Limb (tissue), 2 donors: Measurements from ENCODE around the gene SEMA4C.
"Not testable (repeated sequence)": the region's sequence is repeated elsewhere in the genome, so short reads cannot be mapped to it uniquely, and the experiment has no call there.

Experiments
- DNase-seq, 2 donors: peaks; one replicate each; pipeline ENCODE4 v3.0.0-alpha.2; 2016; ENCODE audit errors: extremely low spot score in 2 of 2

Gene SEMA4C

GRCh38 chr2:96898641-96899412 lies 28.9 kb upstream of the SEMA4C start:
- DNase-seq = no peak

GRCh38 chr2:96898135-96898505 lies 28.2 kb upstream of the SEMA4C start:
- no peak for DNase-seq

GRCh38 chr2:96897491-96898134 lies 27.7 kb upstream of the SEMA4C start:
- no peak for DNase-seq

DNA sequence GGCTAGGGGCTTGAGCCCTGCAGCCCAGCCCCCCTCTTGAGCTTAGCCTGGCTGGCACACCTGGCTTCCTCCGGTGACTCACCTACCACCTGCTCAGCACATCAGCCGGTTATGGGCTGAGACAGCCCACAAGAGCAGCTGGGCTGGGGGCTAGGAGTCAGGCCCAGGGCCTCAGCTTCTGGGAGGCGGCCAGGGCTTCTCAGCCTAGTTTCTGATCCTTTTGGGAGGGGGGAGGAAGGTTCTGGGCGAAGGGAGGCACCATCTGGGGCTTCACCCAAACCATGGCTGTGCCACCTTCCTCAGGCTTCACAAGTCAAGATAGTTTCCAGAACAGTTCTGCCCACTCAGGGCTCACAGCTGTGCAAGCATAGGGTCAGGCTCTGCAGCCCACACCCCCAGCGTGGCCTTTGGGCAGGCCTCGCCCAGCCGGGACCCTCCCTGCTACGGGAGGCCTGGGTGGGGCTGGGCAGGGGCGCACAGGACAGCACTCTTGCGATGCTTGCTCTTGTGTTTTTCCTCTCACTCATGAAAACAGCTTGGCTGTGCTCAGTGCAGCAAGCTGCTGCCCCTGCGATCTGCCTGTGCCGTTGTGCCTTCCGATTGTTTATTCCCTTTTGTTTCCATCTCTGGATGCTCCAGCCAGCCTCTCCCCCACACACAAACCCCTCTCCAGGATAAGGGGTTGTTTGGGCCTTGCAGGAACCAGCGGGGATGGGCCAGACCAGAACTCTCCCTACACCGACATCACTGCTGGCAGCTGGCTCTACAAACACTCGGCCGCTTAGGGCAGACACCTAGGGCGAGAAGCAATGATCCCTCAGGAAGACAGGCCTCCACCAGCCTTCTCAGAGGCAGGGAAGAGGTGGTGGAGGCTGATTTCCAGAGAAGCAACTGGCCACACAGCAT lies 26.1 kb upstream of the SEMA4C start:
- DNase-seq = no peak

DNA sequence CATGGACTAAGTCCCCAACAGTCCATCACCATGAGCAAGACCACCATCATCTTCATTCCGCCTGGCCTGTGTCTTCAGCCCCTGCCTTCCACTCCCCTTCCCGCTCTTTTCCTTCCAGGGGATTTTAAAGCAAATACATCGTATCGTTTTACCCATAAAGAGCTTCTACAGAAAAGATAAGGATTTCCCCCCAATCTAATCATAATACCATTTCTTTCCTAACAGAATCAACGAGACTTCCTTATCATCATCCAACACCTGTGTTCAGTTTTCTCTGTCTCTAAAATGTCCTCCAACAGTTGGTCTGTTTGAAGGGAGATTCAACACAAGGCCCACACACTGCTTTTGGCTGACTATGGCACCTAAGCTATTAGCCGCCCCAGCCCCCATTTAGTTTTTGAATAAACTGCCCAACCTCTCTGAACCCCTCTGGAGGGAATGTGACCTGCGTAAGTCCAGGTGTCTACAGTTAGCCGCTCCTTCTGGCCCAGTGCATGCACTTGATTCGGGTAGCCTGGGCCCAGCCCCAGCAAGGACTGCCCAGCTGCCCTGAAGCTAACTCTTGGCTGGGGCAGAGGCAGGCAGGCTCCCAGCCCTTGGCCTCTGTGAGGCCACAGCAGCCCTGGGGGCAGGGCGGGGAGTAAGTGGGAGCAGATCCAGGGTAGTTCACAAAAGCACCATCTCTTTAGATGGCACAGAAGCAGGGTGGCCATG lies 25.3 kb upstream of the SEMA4C start:
- no peak for DNase-seq

GRCh38 chr2:96894151-96894531 lies 24.3 kb upstream of the SEMA4C start:
- no peak for DNase-seq

DNA sequence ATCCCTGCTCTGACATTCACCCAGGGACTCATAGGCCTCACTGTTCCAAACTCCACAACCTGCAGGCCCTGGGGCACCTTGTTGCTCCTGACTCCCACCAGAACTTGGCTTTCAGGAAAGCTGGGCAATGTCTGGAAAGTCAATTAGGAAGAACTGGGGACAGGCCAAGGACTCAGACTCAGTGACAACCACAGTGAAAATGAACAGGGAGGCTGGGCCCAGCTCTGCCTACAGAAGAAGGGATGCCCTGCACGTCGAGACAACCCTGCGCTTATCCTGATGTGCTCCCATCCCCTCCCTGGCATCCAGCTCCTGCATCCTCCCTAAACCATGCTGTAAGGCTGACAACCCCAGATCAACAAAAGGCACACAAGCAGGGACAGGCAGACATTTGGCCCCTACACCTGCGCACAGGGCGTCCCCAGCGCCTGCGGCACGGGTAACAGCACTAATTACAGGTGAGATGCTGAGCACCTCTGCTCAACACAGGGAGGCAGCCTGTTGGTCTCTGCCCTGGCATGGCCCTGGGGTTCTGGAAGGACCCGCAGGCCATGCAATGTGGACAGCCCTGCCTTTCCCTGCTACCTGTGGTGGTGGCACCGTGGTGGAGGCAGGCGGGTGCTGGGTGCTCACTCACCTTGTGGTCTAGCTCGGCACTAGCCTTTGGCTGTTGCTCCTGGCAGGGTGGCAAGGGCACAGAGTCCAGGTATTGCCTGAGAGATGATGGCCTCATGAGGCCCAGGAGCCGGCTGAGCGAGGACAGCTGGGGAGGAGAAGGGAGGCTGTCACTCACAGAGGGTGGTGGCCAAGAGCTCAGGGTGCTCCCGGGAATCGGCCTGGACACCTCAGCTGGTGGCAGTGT lies 23.6 kb upstream of the SEMA4C start:
- no peak for DNase-seq

DNA sequence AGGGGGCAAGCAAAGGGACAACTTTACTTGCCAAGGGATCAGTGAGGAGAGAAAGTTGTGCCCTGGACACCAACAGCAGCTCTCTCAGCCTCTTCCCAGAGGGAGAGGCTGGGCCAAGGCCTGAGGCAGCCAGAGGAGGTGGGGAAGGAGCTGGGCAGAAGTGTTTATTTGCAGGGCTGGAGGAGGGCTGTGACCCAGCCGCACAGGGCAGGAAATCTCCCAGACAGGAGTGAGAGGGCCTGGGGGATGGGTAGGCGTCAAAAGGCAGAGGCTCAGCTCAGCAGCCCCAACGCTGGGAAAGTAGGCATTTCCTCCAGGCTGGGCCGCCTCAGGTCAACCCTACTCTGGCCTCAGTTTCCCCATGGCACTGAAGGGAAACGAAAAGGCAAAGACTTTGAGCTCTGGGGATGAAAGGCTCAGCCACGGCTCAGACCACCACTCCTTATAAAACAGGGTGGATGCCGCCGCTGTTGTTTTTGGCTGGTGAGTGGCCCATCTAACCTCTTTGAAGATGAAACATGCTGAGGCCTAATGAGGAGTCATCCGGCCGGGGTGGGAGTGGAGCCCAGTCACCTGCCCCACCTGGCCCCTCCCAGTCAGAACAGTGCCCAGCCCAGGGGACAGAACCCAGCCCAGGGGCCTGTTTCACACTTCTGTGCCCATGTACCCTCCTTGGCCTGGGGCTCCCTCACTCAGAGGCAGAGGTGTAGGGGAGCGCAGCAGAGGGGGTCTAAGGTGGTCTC lies 21.9 kb upstream of the SEMA4C start:
- no peak for DNase-seq

GRCh38 chr2:96890726-96891385 lies 21.0 kb upstream of the SEMA4C start:
- DNase-seq = no peak

DNA sequence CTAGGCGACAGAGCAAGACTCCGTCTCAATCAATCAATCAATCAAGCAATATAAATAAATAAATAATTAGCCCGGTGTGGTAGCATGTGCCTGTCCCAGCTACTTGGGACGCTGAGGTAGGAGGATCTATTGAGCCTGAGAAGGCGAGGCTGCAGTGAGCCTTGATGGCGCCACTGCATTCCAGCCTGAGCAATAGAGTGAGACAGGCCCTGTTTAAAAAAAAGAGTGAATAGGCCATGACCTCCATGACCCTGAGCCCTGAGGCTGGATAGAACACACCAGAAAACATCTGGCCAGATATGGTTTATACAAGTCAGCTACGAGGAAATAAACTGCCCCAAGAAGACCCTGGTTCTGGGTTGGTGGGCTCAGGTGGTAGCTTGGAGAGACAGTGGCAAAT lies 20.4 kb upstream of the SEMA4C start:
- DNase-seq = no peak

DNA sequence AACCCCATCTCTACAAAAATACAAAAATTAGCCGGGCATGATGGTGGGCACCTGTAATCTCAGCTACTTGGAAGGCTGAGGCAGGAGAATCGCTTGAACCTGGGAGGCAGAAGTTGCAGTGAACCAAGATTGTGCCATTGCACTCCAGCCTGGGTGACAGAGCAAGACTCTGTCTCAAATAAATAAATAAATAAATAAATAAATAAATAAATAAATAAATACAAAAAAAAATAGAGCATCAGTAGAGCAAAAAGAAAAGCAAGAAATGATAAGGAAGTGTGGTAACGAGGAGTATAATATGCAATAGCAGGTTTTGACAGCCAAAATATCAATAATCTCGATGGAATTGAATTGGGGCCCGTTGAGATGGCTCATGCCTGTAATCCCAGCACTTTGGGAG lies 19.6 kb upstream of the SEMA4C start:
- DNase-seq = not testable (repeated sequence)

DNA sequence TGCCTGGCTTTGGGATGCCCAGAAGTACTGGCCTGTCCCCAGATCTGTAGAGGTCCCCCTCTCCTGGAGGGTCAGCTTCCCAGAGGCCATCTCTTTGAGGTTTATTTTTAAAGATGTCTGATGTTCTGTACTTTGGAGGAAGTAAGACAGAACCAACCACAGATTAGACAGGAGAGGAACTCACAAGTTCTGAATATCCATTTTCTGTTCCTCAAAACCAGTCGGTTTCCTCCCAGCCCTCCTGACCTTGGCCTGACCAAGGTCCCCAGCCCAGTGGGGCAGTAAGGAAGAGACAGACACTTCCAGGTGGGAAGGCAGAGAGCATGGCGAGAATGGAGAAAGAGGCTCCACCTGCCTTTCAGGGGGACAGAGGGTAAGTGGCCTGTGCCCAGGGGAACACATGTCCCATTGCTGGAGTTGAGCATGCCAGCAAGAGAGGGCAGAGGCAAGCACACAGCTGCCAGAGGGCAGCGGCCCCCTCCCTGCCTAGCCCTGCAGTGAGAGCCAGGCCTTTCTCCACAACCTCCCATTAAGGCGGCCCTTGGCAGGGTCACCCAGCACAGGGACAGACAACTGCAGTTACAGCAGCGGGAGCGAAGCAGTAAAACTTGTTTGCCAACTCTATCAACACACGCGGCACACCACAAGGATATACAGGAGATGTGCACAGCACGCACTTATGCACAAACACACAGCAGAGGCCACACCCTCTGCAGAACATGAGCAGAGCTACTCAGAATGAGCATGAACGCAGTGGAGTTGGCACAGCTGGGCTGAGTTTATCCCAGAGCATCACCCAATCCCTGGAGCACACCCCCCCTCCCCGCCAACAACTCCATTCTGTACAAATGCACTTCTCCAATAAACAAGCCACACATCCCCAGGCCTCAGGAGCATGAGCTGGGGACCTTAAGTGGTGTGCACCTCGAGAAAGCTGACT lies 18.5 kb upstream of the SEMA4C start:
- DNase-seq = no peak

DNA sequence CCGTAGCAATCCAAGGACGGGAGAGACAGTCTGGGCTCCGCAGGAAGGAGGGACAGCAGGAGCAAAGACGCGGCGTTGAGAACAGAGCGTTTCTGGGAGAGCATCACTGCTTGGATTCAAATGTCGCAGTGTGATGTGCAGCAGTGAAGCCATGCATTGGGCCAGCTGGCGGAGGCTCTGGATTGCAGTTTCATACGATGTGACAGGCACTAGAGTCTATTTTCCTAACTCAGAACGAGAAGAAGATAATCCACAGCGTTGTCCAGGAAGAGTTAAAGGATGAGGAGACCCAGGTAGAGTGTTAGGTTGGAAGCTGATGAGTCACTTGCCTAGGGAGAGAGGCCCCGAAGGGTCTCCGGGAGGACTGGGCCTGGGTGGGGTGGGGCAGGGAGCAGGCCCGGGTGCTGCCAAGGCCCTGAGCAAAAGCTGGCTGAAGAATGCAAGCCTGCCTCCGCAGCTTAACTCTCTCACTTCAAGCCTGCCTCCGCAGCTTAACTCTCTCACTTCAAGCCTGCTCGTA lies 17.7 kb upstream of the SEMA4C start:
- no peak for DNase-seq

DNA sequence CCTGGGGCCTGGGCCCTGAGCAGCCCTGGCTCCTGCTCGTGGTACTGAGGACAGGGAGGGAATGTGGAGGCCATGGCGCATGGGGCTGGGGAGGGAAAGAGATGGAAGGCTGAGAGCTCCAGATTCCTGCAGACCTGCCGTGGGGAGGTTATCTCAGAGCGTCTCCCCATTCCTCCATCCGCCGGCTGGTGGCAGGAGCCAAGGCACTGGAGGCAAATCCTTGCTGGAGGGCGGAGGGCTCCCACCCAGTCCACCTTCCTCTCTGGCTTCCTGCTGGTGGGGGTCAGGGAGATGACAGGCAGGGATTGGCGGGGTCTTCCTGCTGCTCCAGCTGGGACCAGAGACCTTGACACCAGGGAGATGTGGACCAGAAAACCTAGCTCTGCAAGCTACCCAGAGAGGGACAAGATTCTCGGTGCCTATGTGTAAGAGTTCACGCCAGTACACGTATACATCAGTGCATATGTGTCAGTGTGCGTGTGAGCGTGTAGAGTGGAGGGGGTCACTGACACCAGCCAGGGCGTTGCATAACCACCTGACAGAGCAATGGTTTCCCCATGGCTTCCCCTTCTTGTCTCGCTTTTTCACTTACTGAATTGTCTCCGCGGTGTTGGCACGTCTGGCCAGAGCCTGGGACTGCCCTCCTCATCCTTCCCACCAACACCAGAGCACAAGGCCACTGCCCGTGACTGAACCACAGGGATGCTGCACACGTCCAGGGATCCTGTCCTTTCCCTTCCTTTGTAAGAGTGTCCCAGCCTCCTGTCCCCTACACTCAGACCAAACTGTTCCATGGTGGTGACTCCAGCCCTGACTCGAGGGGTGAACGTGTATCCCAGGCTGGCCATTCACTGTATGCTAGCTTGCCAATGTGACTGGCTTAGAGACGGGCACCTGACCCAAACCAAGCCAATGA lies 15.8 kb upstream of the SEMA4C start:
- DNase-seq = no peak

DNA sequence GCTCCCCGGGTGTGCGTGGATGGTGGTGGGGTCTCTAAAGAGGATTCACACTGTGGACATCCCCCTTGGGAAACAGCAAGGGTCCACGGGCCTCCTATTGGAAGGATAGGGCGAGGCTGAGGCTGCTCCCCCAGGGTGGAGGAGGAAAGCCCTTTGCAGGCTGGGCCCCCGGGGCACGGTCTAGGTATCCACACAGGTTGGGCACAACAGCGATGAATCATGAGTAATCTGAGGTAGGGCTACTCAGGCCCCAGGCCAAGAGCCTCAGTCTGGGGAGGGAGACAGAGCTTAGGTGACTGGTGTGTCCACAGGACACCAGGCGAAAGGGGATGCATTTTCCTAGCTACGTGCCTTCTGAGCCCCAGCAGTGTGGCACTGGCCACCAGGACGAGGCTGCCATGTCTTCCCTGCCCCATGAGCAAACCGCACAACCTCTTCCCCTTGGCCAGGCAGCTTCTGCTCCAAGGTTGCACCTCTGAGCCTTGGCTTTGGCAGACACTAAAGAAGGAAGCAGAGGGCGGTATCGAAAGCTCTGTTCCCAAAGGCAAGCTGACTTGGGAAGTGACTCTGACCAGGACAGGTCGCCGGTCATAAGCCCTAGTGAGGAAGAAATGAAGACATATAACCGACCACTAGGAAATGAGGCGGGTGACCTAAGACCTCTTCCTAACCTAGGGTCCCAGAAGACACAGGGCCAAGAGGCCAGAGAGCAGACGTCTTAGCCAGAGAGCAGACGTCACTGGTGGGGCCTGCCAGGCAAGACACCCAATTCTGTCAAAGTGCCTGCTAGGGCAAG lies 14.6 kb upstream of the SEMA4C start:
- no peak for DNase-seq

- no peak for DNase-seq
Observed at GRCh38 chr2:96883306-96883705, 13.4 kb upstream of the SEMA4C start.
